K562 (cell line): ENCODE data around the gene DHCR24. TPM values are rescaled to one million over a fixed set of nuclear protein-coding genes. Genes with fewer than 3 reads are reported as not detected.
A peak's percentile ranks its signal among the peaks of the same experiment; 100 is the strongest.

Experiments used
- ARID1B ChIP-seq: fragments of 450-650 bp; IDR thresholded peaks from 2 replicates; pipeline ENCODE4 v1.6.1; 2016; ENCODE audit warnings: antibody characterized with exemption, mild to moderate bottlenecking, inconsistent platforms
- ATF6 ChIP-seq: sonication (generic); formaldehyde crosslinking; IDR thresholded peaks from 2 replicates; pipeline ENCODE4 v1.4.0; 2020; ENCODE audit warnings: mild to moderate bottlenecking, missing genetic modification reagents
- BHLHE40 ChIP-seq: IDR thresholded peaks from 2 replicates; pipeline ENCODE4 v1.6.1; 2011; ENCODE audit warnings: low read length, improper control_type of control experiment
- CBX5 ChIP-seq: IDR thresholded peaks from 2 replicates; pipeline ENCODE4 v1.6.1; 2014; ENCODE audit warnings: low read depth, borderline replicate concordance
- CREB3L1 ChIP-seq: fragments of 450-650 bp; IDR thresholded peaks from 2 replicates; pipeline ENCODE4 v1.6.1; 2014; ENCODE audit warnings: low read depth, mild to moderate bottlenecking, moderate library complexity, borderline replicate concordance
- CREB5 ChIP-seq: fragments of 250-450 bp; sonication (Bioruptor Pico); IDR thresholded peaks from 2 replicates; pipeline ENCODE4 v1.5.0; 2020; ENCODE audit warnings: mild to moderate bottlenecking
- FUS ChIP-seq: fragments of 200-400 bp; formaldehyde crosslinking; optimal IDR thresholded peaks from 2 replicates; pipeline ENCODE3; 2017; ENCODE audit warnings: low read depth, low read length
- GABPB1 ChIP-seq: sonication (generic); formaldehyde crosslinking; IDR thresholded peaks from 2 replicates; pipeline ENCODE4 v1.8.0; 2022; ENCODE audit warnings: mild to moderate bottlenecking, missing genetic modification reagents
- JUN ChIP-seq, 2 experiments: sonication (generic) in 1 of 2; formaldehyde crosslinking in 1 of 2; IDR thresholded peaks; 2 replicates each; pipeline versions ENCODE4 v1.6.1 to v1.8.0; 2012 to 2022; ENCODE audit warnings: borderline replicate concordance in 2 of 2, mild to moderate bottlenecking in 2 of 2, improper control_type of control experiment in 1 of 2, low read depth in 1 of 2, low read length in 1 of 2, missing genetic modification reagents in 1 of 2
- KLF16 ChIP-seq: IDR thresholded peaks from 2 replicates; pipeline ENCODE4 v1.6.1; 2016; ENCODE audit warnings: antibody characterized with exemption
- NFIX ChIP-seq: fragments of 250-450 bp; sonication (Bioruptor Pico); IDR thresholded peaks from 2 replicates; pipeline ENCODE4 v1.4.0; 2020; ENCODE audit warnings: low read depth, mild to moderate bottlenecking, moderate library complexity
- NR2C2 ChIP-seq, 2 experiments: fragments of 200-800 bp in 1 of 2; sonication (Bioruptor generic) in 1 of 2; sonication (generic) in 1 of 2; formaldehyde crosslinking in 1 of 2; IDR thresholded peaks; 2 replicates each; pipeline versions ENCODE4 v1.6.1 to v1.8.0; 2016 to 2022; ENCODE audit warnings: mild to moderate bottlenecking in 1 of 2, missing compliant biosample characterization in 1 of 2, missing genetic modification characterization in 1 of 2, missing genetic modification reagents in 1 of 2
- PCBP1 ChIP-seq: fragments of 200-400 bp; formaldehyde crosslinking; IDR thresholded peaks from 2 replicates; pipeline ENCODE4 v1.6.1; 2018; ENCODE audit warnings: mild to moderate bottlenecking, low read depth, low read length; ENCODE audit not compliant: poor library complexity, severe bottlenecking
- PML ChIP-seq: IDR thresholded peaks from 2 replicates; pipeline ENCODE4 v1.6.1; 2012; ENCODE audit warnings: low read length, inconsistent platforms
- RAD21 ChIP-seq, 2 experiments: fragments of 250-450 bp in 1 of 2; fragments of 450-650 bp in 1 of 2; sonication (Bioruptor Pico) in 1 of 2; formaldehyde crosslinking in 1 of 2; IDR thresholded peaks in 1 of 2; conservative IDR thresholded peaks in 1 of 2; 2 replicates each; pipeline versions ENCODE4 v1.4.0 to v1.8.0; 2020 to 2022; ENCODE audit warnings: mild to moderate bottlenecking in 2 of 2, moderate library complexity in 1 of 2
- SUPT5H ChIP-seq: fragments of 450-650 bp; IDR thresholded peaks from 2 replicates; pipeline ENCODE4 v1.6.1; 2016
- TAL1 ChIP-seq: fragments of 450-650 bp; IDR thresholded peaks from 2 replicates; pipeline ENCODE4 v1.6.1; 2016; ENCODE audit warnings: mild to moderate bottlenecking
- TRIM28 ChIP-seq: fragments of 450-650 bp; IDR thresholded peaks from 2 replicates; pipeline ENCODE4 v1.6.1; 2017
- ZNF134 ChIP-seq: fragments of 250-450 bp; sonication (Bioruptor Pico); conservative IDR thresholded peaks from 2 replicates; pipeline ENCODE4 v1.4.0; 2020
- ZNF197 ChIP-seq: fragments of 200-800 bp; sonication (Bioruptor generic); IDR thresholded peaks from 2 replicates; pipeline ENCODE4 v1.6.1; 2016; ENCODE audit warnings: low read depth, missing genetic modification characterization, missing compliant biosample characterization
- ZNF395 ChIP-seq: fragments of 200-800 bp; sonication (Bioruptor generic); IDR thresholded peaks from 2 replicates; pipeline ENCODE4 v1.6.1; 2017; ENCODE audit warnings: missing genetic modification characterization, missing compliant biosample characterization
- polyA plus RNA-seq, 8 experiments: library from polyadenylated mRNA; depleted of rRNA in 4 of 8; stranded (reverse) in 5 of 8; unstranded in 3 of 8; fragments of >200 nt; fragmentation: Nextera tagmentation in 2 of 8; fragmentation: Illumina TruSeq in 1 of 8; extraction: Ambion mirVana in 2 of 8; extraction: Trizol in 1 of 8; gene quantifications; 2 replicates each; pipeline versions ENCODE4 v1.2.1 to v1.2.3, GENCODE V29; 2011 to 2014; ENCODE audit warnings: inconsistent platforms in 1 of 8, missing spikeins in 1 of 8
- total RNA-seq, 7 experiments: library from RNA; depleted of rRNA in 6 of 7; stranded (reverse); fragments of >200 nt in 6 of 7; fragmentation: Illumina TruSeq in 2 of 7; extraction: Trizol in 2 of 7; gene quantifications; 2 replicates each; pipeline versions ENCODE4 v1.2.1 to v1.2.3, GENCODE V29; 2011 to 2021; ENCODE audit warnings: low replicate concordance in 1 of 7

DHCR24 gene
- total and polyA plus RNA-seq, 9 of the 15 experiments (the other 6 are each of a cell fraction or from before 2014, with no cell fraction given), result 23.4 to 161 (median 79.9) TPM

- TF ChIP-seq JUN (IDR thresholded peaks at IDR 0.05; ENCODE audit: borderline replicate concordance, low read depth, low read length), result peak; percentile 2; the same call in 1 of the 2 replicates
- no peak for TF ChIP-seq JUN (CRISPR knock-in tag; IDR thresholded peaks at IDR 0.05; ENCODE audit: borderline replicate concordance)
- peak; percentile 54 for TF ChIP-seq FUS
- peak; percentile 38; the same call in 1 of the 2 replicates for TF ChIP-seq ARID1B
- no peak for TF ChIP-seq KLF16
- peak; percentile 65; the same call in 1 of the 2 replicates for TF ChIP-seq PML
- peak; percentile 88 for TF ChIP-seq SUPT5H
- TF ChIP-seq CREB5 (CRISPR knock-in tag), result no peak
- peak; percentile 78; the same call in 1 of the 2 replicates for TF ChIP-seq CREB3L1
- TF ChIP-seq NFIX, result no peak
- TF ChIP-seq TAL1, result no peak
- TF ChIP-seq CBX5, result no peak
- no peak for TF ChIP-seq ZNF134
- no peak for TF ChIP-seq ZNF395
- TF ChIP-seq ZNF197, result no peak
- peak; percentile 33 for TF ChIP-seq PCBP1
- no peak for TF ChIP-seq ATF6 (CRISPR knock-in tag)
- TF ChIP-seq NR2C2 (CRISPR knock-in tag; IDR thresholded peaks at IDR 0.05), result no peak
- peak; percentile 57; the same call in 1 of the 2 replicates for TF ChIP-seq NR2C2 (tag; IDR thresholded peaks at IDR 0.05)
- TF ChIP-seq BHLHE40, result peak; percentile 89
- TF ChIP-seq GABPB1 (CRISPR knock-in tag), result peak; percentile 70
- no peak for TF ChIP-seq RAD21 (CRISPR knock-in tag; conservative IDR thresholded peaks at IDR 0.05 in 1 of 2, IDR thresholded peaks at IDR 0.05 in 1 of 2)
- TF ChIP-seq TRIM28, result 0 out of 2 replicates have a peak, but pooled peaks have one; percentile 16
Observed at GRCh38 chr1:54886724-54887664, at the start of gene DHCR24 (continued).
